ENCODE results near the gene SLC16A11. TPM values are rescaled to one million over a fixed set of nuclear protein-coding genes. Genes with fewer than 3 reads are reported as not detected.

Gene SLC16A11
- total RNA-seq, 1 experiment from 2014 or later, result 0.48 TPM

- Mint-ChIP-seq H3K4me3 (peak within 1 kb of the TSS; percentile 91), H3K27me3 (ENCODE audit: low read depth) (peaks cover 44% of the 10 kb centered on the region), H3K27ac (peak within 1 kb of the TSS; percentile 93), H3K4me1 (peaks cover 50% of the 10 kb centered on the region), H3K36me3 (peaks cover 18% of the 10 kb centered on the region), H3K9me3 (no peaks in the 10 kb centered on the region)
- POLR2A ChIA-PET, result interaction anchor here (0.6 to 1.6 kb wide), 3 partner anchors 13 to 836 kb away, joined by 3 to 10 read pairs (median 4); partner anchors contain the start of gene SLC16A13
- ATAC-seq (no peak; the same call in 1 of the 2 replicates), DNase-seq (ENCODE audit: low spot score) (peak; percentile 65)
- CTCF ChIA-PET, result interaction anchor here (0.7 to 3.2 kb wide), 30 partner anchors 8 to 321 kb away, joined by 3 to 34 read pairs (median 5); partner anchors contain the start of genes ALOX12, NEURL4 and SLC16A13
- TF ChIP-seq, protein P1, sequence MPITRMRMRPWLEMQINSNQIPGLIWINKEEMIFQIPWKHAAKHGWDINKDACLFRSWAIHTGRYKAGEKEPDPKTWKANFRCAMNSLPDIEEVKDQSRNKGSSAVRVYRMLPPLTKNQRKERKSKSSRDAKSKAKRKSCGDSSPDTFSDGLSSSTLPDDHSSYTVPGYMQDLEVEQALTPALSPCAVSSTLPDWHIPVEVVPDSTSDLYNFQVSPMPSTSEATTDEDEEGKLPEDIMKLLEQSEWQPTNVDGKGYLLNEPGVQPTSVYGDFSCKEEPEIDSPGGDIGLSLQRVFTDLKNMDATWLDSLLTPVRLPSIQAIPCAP (CRISPR knock-in tag; IDR thresholded peaks at IDR 0.05), result 0 out of 2 replicates have a peak, but pooled peaks have one; percentile 36
- TF ChIP-seq MAX (CRISPR knock-in tag; IDR thresholded peaks at IDR 0.05) (0 out of 2 replicates have a peak, but pooled peaks have one; percentile 2), ETV6 (CRISPR knock-in tag; IDR thresholded peaks at IDR 0.05) (0 out of 2 replicates have a peak, but pooled peaks have one; percentile 14), TCF7 (CRISPR knock-in tag; IDR thresholded peaks at IDR 0.05; ENCODE audit: low read depth) (no peak)
Measured at GRCh38 chr17:7022781-7023571, 20.9 kb downstream of the SLC16A11 start, which contains the start of gene BCL6B. TSS of gene BCL6B (plus strand) at chr17:7023050. CDS start at chr17:7023672, 622 bp downstream.

DNA sequence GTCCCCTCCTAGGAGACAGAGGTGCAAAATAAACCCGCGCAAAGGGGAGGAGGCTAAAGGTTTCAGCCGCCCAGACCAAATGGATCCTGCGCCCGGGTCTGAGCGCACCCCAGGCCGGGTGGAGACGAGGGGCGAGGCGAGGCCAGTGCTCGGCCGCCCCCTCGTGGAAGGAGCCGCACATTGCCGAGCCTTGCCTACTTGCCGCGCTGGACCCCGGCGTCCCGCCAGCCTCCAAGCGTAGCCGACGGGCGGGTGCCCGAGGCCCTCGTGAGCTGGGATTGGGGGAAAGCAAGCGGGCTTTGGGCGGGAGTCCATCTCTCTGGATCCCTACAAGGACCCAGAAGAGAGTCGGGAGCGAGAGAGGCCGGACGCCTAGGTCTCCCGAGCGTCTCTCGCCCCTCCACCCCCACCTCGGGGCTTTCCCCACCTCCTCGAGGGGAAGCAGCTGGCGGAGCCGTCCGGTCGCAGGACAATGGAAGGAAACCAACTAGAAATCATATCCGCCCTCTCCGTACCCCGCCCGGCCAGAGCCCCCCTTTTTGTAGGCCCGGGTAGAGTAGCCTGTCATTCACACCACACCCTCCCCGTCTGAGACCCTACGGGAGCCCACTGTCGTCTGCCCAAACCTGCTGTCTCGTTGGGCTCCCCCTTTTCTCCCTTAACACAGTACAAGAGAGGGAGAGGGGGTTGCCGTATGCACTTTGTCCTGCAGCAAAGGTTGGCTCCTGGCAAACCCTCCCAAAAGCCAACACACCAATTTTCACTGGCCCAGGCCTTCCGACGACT, 21.7 kb downstream of the SLC16A11 start:
- DNase-seq (ENCODE audit: low spot score) (peak; percentile 90), ATAC-seq (peak; percentile 63)
- Mint-ChIP-seq H3K27me3 (ENCODE audit: low read depth) (peaks cover 44% of the 10 kb centered on the region), H3K36me3 (peaks cover 23% of the 10 kb centered on the region), H3K9me3 (no peaks in the 10 kb centered on the region), H3K27ac (peak overlapping the region; percentile 93), H3K4me1 (peaks cover 51% of the 10 kb centered on the region), H3K4me3 (peak overlapping the region; percentile 91)
- CTCF ChIA-PET, result interaction anchor here (0.6 to 3.2 kb wide), 34 partner anchors 9 to 360 kb away, joined by 3 to 34 read pairs (median 5); partner anchors contain the start of genes ALOX12, RNASEK and SLC16A13
- POLR2A ChIA-PET, result interaction anchor here (0.7 to 1.6 kb wide), 3 partner anchors 10 to 837 kb away, joined by 3 to 5 read pairs (median 3); partner anchors contain the start of gene SLC16A13
- TF ChIP-seq TP53 (CRISPR knock-in tag; IDR thresholded peaks at IDR 0.05), result peak; percentile 71; the same call in 1 of the 2 replicates
- no peak for TF ChIP-seq ESRRA (CRISPR knock-in tag; IDR thresholded peaks at IDR 0.05; ENCODE audit: borderline replicate concordance)
- peak; percentile 58; the same call in 1 of the 2 replicates for TF ChIP-seq SP1 (CRISPR knock-in tag; conservative IDR thresholded peaks at IDR 0.05)
- TF ChIP-seq, protein P2, sequence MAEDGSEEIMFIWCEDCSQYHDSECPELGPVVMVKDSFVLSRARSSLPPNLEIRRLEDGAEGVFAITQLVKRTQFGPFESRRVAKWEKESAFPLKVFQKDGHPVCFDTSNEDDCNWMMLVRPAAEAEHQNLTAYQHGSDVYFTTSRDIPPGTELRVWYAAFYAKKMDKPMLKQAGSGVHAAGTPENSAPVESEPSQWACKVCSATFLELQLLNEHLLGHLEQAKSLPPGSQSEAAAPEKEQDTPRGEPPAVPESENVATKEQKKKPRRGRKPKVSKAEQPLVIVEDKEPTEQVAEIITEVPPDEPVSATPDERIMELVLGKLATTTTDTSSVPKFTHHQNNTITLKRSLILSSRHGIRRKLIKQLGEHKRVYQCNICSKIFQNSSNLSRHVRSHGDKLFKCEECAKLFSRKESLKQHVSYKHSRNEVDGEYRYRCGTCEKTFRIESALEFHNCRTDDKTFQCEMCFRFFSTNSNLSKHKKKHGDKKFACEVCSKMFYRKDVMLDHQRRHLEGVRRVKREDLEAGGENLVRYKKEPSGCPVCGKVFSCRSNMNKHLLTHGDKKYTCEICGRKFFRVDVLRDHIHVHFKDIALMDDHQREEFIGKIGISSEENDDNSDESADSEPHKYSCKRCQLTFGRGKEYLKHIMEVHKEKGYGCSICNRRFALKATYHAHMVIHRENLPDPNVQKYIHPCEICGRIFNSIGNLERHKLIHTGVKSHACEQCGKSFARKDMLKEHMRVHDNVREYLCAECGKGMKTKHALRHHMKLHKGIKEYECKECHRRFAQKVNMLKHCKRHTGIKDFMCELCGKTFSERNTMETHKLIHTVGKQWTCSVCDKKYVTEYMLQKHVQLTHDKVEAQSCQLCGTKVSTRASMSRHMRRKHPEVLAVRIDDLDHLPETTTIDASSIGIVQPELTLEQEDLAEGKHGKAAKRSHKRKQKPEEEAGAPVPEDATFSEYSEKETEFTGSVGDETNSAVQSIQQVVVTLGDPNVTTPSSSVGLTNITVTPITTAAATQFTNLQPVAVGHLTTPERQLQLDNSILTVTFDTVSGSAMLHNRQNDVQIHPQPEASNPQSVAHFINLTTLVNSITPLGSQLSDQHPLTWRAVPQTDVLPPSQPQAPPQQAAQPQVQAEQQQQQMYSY (CRISPR knock-in tag; IDR thresholded peaks at IDR 0.05), result peak; percentile 89
- TF ChIP-seq, protein P3, sequence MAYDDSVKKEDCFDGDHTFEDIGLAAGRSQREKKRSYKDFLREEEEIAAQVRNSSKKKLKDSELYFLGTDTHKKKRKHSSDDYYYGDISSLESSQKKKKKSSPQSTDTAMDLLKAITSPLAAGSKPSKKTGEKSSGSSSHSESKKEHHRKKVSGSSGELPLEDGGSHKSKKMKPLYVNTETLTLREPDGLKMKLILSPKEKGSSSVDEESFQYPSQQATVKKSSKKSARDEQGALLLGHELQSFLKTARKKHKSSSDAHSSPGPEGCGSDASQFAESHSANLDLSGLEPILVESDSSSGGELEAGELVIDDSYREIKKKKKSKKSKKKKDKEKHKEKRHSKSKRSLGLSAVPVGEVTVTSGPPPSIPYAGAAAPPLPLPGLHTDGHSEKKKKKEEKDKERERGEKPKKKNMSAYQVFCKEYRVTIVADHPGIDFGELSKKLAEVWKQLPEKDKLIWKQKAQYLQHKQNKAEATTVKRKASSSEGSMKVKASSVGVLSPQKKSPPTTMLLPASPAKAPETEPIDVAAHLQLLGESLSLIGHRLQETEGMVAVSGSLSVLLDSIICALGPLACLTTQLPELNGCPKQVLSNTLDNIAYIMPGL (CRISPR knock-in tag; IDR thresholded peaks at IDR 0.05), result peak; percentile 89
- peak; percentile 69; the same call in 1 of the 2 replicates for TF ChIP-seq E2F5 (CRISPR knock-in tag; IDR thresholded peaks at IDR 0.05)
- TF ChIP-seq ELF4 (CRISPR knock-in tag; IDR thresholded peaks at IDR 0.05; ENCODE audit: low read depth), result no peak
- TF ChIP-seq, protein P4, sequence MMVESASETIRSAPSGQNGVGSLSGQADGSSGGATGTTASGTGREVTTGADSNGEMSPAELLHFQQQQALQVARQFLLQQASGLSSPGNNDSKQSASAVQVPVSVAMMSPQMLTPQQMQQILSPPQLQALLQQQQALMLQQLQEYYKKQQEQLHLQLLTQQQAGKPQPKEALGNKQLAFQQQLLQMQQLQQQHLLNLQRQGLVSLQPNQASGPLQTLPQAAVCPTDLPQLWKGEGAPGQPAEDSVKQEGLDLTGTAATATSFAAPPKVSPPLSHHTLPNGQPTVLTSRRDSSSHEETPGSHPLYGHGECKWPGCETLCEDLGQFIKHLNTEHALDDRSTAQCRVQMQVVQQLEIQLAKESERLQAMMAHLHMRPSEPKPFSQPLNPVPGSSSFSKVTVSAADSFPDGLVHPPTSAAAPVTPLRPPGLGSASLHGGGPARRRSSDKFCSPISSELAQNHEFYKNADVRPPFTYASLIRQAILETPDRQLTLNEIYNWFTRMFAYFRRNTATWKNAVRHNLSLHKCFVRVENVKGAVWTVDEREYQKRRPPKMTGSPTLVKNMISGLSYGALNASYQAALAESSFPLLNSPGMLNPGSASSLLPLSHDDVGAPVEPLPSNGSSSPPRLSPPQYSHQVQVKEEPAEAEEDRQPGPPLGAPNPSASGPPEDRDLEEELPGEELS (CRISPR knock-in tag; IDR thresholded peaks at IDR 0.05), result 0 out of 2 replicates have a peak, but pooled peaks have one; percentile 29
- 0 out of 2 replicates have a peak, but pooled peaks have one; percentile 27 for TF ChIP-seq TEAD1 (CRISPR knock-in tag; IDR thresholded peaks at IDR 0.05)
- TF ChIP-seq CTCF (IDR thresholded peaks at IDR 0.05), result peak; percentile 88
- TF ChIP-seq, protein P5, sequence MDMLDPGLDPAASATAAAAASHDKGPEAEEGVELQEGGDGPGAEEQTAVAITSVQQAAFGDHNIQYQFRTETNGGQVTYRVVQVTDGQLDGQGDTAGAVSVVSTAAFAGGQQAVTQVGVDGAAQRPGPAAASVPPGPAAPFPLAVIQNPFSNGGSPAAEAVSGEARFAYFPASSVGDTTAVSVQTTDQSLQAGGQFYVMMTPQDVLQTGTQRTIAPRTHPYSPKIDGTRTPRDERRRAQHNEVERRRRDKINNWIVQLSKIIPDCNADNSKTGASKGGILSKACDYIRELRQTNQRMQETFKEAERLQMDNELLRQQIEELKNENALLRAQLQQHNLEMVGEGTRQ (CRISPR knock-in tag; IDR thresholded peaks at IDR 0.05), result peak; percentile 43
- TF ChIP-seq ZBTB21 (CRISPR knock-in tag; IDR thresholded peaks at IDR 0.05; ENCODE audit: borderline replicate concordance), result peak; percentile 75; the same call in 1 of the 2 replicates
